Ecto neural progenitor cell (in vitro differentiated cells): ENCODE results near the gene MDH2.
"Not testable (repeated sequence)": the region's sequence is repeated elsewhere in the genome, so short reads cannot be mapped to it uniquely, and the experiment has no call there.

Experiments used
- DNase-seq: peaks from one replicate; pipeline ENCODE4 v3.0.0-alpha.2; 2018; ENCODE audit warnings: low spot score

The MDH2 gene, protein sequence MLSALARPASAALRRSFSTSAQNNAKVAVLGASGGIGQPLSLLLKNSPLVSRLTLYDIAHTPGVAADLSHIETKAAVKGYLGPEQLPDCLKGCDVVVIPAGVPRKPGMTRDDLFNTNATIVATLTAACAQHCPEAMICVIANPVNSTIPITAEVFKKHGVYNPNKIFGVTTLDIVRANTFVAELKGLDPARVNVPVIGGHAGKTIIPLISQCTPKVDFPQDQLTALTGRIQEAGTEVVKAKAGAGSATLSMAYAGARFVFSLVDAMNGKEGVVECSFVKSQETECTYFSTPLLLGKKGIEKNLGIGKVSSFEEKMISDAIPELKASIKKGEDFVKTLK

DNA sequence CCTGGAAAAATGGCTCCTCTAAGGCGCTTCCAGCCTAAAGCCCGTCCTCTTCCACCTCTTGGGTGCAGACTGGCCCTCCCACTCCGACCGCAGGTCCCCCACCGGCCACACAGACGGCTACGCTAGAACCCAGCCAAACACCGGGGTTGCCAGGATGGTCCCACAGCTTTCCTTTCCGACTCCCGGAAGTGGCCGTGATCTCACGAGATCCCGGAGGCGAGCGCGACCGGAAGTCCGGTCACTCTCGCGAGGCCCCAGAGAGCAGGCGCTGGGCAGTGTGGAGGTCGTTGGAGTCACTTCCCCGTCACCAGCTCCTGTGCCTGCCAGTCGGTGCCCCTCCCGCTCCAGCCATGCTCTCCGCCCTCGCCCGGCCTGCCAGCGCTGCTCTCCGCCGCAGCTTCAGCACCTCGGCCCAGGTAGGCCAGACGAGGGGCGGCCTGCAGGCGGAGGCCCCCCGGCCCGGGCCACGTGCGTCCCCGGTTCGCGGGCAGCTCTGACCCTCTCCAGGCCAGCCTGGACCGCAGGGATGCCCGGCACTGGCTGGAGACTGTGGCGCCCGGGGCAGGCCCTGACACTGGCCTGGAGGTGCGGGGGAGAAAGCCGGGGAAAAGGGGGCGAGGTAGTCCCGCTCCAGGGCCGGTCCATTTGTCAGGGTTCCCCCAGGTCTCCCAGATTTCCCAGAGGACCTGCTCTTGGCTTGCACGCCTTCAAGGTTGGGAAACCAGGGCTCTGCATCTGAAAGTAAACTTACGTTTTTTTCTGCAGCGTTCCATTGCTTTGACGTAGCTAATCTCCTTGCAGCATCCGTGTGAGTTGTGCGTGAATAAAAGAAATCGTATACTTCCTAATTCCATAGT lies at the start of gene MDH2, which contains the start of gene STYXL1:
MDH2 (plus strand) TSS at position 296 of the 857 bp plus-strand sequence; CDS start at position 351, 55 bp downstream.
STYXL1 (minus strand) TSS at position 190 of the 857 bp plus-strand sequence. CDS start 17,477 bp downstream, outside the sequence.
- DNase-seq: peak; percentile 95

DNA sequence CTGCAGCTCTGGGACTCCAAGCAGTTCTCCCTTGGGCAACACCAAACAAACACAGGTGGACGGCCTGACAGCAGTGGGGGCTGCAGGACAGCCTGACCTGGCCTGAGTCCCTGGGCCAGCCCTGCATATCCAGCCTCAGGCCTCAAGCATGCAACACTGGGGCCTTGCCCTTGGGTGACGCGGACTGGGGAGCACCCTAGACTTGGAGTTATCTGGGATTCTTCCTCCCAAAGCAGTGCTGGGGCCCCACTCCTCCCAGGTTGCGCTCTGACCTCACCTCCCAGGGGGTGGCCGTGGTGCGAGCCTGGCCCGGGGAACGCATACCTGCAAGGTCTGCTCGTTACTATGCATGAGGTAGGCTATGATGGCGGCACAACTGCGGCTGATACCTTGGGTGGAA lies 47.3 kb upstream of the MDH2 start:
- DNase-seq: no peak

DNA sequence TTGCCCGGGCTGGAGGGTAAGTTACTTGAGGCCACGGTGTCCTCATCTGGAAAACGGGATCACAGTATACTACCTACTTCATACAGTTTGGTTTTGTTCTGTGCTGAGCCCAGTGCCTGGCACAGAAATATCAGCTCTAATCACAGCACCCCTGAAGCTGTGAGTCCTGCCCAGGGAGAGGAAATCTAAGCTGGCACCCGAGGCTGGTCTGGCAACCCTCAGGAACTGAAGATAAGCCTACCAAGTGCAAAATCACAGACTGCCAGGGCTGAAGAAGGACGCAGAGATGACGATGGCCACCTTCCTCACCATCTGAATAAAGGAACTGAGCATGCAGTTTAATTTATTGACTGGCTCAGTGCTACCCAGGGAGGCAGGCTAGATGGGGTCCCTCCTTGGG lies 45.8 kb upstream of the MDH2 start:
- DNase-seq: no peak

DNA sequence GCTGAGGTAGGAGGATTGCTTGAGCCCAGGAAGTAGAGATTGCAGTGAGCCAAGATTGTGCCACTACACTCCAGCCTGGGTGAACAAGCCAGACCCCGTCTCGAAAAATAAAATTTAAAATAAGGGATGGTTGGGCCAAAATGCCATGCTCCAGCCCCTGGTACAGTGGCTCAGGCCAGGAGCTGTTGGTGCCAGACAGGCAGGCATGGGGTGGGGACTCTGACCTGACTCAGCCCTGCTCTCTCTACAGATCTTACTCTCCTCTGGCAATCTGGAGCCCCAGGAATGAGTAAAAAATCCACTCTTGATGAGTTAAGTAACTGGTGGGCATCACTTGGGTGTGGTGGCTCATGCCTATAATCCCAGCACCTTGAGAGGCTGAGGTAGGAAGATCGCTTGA lies 45.1 kb upstream of the MDH2 start:
- no peak for DNase-seq

DNA sequence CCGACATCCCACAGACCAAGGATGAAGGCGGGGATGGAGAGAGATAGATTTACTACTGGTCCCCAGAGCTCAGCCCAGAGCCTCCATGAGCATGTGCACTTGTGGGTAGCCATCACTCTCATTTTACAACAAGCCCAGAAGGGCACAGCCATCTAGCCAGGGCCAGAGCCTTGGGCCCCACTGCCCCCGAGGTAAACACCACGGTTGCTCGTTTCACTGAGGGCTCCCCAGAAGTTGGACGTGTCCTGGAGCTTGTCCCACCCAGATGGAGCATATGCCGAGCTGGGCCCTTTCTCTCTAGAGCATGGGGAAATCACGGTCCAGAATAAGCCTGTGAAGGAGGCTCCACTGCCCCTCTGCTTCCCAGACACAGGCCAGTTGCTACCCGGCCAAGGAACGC lies 44.6 kb upstream of the MDH2 start:
- DNase-seq: no peak

DNA sequence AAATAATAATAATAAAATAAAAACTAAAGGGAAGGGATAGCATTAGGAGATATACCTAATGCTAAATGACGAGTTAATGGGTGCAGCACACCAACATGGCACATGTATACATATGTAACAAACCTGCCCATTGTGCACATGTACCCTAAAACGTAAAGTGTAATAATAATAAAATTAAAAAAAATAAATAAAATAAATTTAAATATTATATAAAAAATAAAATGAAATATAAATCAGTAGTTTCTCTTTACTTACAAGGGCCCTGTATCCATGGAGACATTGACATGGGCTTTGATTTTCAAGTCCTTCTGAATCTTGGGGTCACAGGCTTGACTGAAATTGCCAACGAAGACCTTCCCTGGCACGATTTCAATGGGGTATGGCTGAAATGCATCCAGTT lies 42.9 kb upstream of the MDH2 start:
- DNase-seq: not testable (repeated sequence)

DNA sequence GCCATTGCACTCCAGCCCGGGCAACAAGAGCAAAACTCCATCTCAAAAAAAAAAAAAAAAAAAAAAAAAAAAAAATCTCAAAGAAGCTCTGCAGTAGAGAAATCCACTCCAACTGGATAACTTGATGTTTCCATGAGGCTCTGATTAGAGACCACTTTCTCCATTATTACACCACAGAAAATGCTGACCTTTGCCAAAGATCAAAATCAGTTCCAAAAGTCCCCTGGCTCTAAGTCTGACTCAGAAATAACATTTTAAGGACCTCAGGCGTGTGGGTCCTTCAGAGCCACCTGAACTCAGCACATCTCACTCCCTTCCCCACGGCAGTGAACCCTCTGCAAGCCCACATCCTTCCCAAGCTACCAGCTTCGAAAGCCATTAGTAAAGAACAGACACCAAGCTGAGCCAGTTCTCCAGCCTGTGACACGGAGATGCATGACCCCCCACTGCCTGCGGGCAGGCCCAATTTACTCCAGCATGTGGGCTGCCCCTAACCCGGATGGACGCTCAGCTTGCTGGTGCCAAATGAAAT lies 39.7 kb upstream of the MDH2 start:
- no peak for DNase-seq

DNA sequence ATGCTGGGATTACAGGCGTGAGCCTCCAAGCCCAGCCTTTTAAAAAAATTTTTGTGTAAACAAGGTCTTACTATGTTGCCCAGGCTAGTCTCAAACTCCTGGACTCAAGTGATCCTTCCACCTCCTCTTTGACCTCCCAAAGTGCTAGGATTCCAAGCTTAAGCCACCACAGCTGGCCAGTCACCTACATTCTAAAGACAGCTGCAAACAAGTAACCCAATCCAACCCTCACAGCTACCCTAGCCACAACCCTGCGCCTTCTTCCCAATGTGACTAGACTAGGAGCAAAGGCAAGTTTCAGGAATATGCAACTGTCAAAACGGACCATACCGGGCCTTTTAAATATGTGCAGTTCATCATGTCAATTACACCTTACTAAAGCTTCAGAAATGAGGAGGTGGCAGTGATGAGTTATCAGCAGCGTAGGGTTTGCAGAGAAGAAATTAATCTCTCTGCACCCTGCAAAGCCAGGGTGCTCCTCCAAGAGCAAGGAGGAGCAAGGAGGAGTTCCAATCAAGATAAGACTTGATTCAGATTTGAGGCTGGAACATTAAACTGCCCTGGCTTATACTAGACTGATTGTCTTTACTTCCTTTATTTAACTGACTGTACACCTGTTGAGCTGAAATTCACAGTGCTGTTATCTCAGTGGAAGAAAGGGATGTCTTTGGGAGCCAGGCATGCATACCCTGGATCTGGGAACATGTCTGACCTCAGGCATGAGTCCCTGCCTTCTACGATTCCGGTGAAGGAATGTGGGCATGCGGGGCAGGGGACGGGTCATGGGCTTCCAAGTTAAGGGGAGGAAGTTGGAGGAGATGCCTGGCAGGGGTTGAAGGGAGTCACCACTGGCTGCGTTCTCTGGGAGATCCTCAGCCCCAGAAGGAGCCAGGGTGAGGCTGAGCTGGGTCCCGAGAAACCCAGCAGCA lies 38.0 kb upstream of the MDH2 start:
- DNase-seq: no peak

DNA sequence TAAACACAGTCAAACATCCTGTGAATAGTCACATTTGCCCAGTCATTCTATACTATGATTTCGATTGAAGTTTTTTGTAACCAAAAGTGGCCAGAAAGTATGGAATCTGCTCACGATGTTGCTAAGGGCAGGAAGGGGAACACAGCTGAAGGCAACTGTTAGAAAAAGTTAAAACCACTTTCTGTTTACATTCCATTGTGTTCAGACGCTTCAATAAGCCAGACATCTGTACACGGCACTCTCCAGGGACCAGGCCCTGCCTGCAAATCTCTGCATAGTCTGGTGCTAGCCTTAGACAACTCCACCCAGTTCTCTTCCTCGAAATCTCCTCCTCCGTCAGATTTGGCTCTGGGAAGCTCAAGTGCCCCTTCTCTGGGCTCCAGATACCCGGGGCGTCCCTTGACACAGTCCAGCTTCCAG lies 36.5 kb upstream of the MDH2 start:
- no peak for DNase-seq

DNA sequence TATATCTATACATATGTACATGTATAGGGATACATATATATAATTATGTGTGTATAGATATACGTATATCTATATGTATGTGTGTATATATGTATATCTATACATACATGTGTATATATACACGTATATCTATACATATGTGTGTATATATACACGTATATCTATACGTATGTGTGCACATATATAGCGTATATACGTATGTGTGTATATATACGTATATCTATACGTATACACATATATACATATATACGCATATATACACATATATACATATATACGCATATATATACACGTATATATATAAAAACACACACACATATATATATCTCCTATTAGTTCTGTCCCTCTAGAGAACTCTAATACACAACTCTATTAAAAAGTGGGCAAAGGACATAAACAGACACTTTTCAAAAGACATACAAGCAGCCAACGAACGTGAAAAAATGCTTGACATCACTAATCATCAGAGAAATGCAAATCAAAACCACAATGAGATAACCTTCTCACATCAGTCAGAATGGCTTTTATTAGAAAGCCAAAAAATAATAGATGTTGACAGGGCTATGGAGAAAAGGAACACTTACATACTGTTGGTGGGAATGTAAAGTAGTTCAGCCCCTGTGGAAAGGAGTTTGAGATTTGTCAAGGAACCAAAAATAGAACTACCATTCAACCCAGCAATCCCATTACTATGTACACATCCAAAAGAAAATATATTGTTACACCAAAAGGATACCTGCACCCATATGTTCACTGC lies 31.5 kb upstream of the MDH2 start:
- DNase-seq: no peak

DNA sequence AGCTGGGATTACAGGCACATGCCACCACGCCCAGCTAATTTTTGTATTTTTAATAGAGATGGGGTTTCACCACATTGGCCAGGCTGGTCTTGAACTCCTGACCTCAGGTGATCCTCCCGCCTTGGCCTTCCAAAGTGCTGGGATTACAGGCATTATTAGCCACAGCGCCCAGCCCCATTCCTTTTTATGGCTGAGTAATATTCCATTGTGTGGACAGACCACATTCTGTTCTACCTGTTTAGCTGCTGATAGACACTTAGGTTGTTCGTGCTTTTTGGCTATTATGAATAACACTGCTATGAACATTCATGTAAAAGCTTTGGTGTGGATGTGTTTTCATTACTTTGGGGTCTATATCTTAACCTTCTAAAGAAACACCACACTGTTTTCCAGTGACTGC lies 29.4 kb upstream of the MDH2 start:
- not testable (repeated sequence) for DNase-seq

DNA sequence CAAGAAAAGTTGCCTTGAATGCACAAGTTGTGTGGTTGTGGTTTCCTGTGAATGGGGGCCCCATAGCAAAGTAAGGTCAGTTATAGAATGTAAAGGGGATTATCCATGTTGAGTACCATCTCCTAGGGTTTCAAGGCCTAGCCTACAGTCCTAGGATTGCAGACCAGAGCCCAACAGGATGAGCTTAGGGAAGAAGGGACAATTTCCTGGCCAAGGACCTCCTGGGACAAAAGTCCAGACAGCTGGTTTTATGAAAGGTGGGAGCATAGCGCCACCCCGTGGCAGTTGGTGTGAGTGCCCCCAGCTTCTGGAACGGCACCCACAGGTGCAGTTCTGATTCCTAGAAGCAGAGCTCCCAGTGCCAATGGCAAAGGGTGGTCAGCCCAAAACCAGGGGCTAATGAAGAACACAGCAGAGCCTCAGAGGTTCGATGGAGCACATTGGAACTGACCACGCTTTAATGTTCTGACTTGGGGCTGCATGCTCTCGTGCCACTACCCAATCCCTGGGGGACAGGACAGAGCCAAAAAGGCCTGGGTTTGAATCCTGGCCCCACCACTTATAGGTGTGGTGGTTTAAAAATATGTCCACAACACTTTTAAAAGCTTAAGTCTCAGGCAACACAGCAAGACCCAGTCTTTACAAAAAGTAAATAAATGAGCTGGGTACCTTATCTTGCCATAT lies 27.7 kb upstream of the MDH2 start:
- DNase-seq: peak; percentile 78

DNA sequence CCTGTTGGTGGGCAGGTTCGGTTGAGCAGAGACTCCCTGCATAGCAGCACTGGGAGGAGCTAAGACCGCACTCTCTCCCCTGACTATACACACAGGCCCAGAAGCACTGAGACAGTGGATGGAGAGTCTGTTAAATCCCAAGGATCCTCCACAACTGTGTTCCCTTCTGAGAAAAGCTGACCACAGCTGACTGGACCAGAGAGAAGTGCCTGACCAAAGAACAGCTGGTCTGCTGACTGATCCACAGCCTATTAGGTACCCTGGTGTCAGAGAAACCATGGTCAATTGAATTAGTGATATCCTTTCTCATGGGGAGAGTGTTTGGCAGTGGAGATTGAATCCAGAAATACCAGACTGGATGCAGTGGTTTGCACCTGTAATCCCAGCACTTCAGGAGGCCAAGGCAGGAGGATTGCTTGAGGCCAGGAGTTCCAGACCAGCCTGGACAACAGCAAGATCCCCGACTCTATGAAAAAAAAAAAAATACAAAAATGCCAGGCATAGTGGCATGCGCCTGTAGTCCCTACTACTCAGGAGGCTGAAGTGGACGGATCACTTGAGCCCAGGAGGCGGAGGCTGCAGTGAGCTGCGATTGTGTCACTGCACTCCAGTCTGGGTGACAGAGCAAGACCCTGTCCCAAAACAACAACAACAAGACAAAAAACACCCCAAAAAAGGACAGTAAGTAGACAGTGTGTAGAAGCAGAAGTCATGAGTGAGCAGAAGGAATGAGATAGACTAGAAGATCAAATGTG lies 25.7 kb upstream of the MDH2 start:
- DNase-seq: no peak

DNA sequence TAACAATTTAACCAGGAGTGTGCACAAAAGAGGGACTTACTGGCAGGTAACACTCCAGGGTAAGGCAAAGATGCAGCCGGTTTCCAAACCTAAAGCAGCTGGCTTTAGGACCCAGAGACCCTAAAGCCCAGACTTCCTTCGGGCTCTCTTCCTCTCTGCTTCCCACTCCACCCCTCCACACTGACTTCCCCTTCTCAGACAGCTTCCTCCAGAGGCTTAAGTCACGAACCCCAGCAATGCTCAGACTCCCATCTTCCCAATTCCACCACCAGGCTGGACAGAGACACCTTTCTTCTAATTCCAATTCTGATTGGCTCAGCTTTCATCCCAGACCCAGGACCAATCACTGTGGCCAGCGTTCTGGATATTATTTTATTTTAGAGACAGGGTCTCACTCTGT lies 24.9 kb upstream of the MDH2 start:
- DNase-seq: no peak

DNA sequence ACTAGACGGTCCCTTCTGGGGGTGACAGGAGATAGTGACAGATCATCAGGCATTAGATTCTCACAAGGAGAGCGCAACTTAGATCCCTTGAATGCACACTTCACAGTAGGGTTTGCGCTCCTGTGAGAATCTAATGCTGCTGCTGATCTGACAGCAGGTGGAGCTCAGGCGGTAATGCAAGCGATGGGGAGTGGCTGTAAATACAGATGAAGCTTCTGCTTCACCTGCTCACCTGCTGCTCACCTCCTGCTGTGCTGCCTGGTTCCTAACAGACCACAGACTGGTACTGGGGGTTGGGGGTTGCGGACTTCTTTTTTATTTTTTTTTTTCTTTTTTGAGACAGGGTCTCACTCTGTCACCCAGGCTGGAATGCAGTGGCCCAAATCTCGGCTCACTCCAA lies 18.2 kb upstream of the MDH2 start:
- DNase-seq: not testable (repeated sequence)

DNA sequence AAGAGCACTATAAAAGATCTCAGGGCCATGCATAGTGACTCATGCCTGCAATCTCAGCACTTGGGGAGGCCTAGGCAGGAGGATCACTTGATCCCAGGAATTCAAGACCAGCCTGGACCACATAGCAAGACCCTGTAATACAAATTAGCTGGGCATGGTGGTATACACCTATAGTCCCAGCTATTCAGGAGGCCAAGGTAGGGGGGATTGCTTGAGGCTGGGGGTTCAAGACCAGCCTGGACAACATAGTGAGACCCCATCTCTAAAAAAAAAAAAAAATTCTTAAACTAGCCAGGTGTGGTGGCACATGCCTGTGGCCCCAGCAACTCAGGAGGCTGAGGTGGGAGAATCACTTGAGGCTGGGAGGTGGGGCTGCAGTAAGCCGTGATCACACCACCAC lies 15.9 kb upstream of the MDH2 start:
- DNase-seq: no peak

DNA sequence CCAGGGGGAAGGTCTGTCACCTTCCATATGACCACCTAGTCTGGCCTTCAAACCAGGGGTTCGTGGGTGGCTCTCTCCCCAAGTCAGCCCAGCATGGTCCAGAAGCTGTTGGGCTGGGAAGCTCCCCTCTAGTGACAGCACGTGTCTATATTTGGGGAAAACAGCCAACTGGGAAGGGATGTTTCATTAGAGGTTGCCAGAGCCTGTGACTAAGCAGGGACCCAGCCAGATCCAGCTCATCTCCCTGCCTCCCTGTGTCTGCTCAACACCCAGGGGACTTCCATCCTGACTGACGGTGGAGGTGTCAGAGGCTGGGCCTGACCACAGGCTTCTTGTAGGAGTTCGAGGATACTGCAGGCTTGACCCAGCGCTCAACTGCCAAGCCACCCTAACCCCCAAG lies 10.6 kb upstream of the MDH2 start:
- DNase-seq: no peak

DNA sequence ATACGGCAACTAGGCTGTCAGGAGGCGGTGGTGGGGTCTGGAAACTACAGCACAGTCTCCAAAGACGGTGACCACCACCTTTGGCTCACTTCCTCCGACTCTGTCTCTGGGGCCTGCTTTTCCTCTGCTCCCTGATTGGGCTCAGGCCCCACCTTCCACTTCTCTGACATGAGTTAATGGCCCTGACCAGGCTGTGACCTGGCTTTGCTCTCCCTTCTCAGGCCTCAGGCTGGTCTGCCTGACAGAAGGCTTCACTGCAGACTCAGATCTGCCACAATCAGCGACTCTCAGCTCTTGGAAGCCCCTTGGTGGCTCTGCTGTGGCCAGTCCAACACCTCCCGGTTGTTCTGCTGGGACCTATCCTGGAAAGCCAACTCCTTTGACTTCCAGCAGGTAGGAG lies 7.8 kb upstream of the MDH2 start:
- no peak for DNase-seq

DNA sequence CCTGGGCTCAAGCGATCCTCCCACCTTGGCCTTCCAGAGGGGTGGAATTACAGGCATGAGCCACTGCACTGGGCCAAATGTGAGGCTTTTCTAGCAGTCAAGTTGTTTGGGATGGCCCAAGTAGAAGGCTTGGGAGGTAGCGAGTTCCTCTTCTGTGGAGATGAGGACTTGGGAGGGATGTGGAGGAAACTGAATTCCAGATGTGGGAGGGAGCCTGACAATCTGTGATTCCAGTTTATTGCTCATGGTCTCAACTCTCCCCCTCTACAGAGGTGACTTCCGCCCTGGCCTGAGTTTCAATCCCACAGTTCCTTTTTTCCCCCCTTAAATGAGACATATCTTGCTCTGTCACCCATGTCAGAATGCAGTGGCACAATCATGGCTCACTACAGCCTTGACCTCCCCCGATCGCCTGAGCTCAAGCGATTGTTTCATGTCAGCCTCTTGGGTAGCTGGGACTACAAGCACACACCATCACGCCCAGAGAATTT lies 3.5 kb upstream of the MDH2 start:
- DNase-seq: no peak
